Natural killer cell (primary cell): ENCODE data around the gene MSI2. TPM values are rescaled to one million over a fixed set of nuclear protein-coding genes. Genes with fewer than 3 reads are reported as not detected.
A peak's percentile ranks its signal among the peaks of the same experiment; 100 is the strongest.

ENCODE experiments used
- ATAC-seq, 3 donors: fragments of 150-1000 bp in 2 of 3; fragments of 200-7000 bp in 1 of 3; cut with Tn5 transposase; 1 replicate in 1 of 3; 2 replicates in 2 of 3; pipeline ENCODE4 v1.10.0; 2021; ENCODE audit warnings: mild to moderate bottlenecking in 2 of 3, moderate library complexity in 2 of 3
- DNase-seq, 2 donors: peaks; one replicate each; pipeline versions ENCODE4 v3.0.0 to v3.0.0-alpha.2; 2013 to 2021; ENCODE audit warnings: mixed read lengths in 1 of 2
- H3K27ac ChIP-seq: one replicate; pipeline ENCODE4 v1.5.1; 2013; ENCODE audit warnings: mild to moderate bottlenecking, low read length
- H3K27me3 ChIP-seq: one replicate; pipeline ENCODE4 v1.6.1; 2013; ENCODE audit warnings: low read length; ENCODE audit not compliant: control insufficient read depth, insufficient read depth
- H3K36me3 ChIP-seq: one replicate; pipeline ENCODE4 v1.6.1; 2013; ENCODE audit warnings: low read length; ENCODE audit not compliant: control insufficient read depth, insufficient read depth
- H3K4me1 ChIP-seq: one replicate; pipeline ENCODE4 v1.6.1; 2013; ENCODE audit warnings: low read length; ENCODE audit not compliant: control insufficient read depth, insufficient read depth
- H3K4me3 ChIP-seq: one replicate; pipeline ENCODE4 v1.5.1; 2013; ENCODE audit warnings: low read length
- H3K9me3 ChIP-seq: one replicate; pipeline ENCODE4 v1.6.1; 2013; ENCODE audit warnings: low read length; ENCODE audit not compliant: control insufficient read depth, insufficient read depth
- H3K27ac Mint-ChIP-seq, 2 donors: one replicate each; pipeline ENCODE4 v1.8.0; 2022; ENCODE audit warnings: mild to moderate bottlenecking in 2 of 2, mixed read lengths in 2 of 2, moderate library complexity in 1 of 2
- H3K27me3 Mint-ChIP-seq, 2 donors: one replicate each; pipeline ENCODE4 v1.8.0; 2022; ENCODE audit warnings: low read depth in 2 of 2, mixed read lengths in 2 of 2
- H3K36me3 Mint-ChIP-seq: one replicate; pipeline ENCODE4 v1.8.0; 2022; ENCODE audit warnings: mixed read lengths
- H3K4me1 Mint-ChIP-seq, 2 donors: one replicate each; pipeline ENCODE4 v1.8.0; 2022; ENCODE audit warnings: mixed read lengths in 2 of 2
- H3K4me3 Mint-ChIP-seq: one replicate; pipeline ENCODE4 v1.8.0; 2022; ENCODE audit warnings: mild to moderate bottlenecking, moderate library complexity, mixed read lengths
- H3K9me3 Mint-ChIP-seq, 2 donors: one replicate each; pipeline ENCODE4 v1.8.0; 2022; ENCODE audit warnings: mixed read lengths in 2 of 2
- WGBS: methylation state at CpG from one replicate; pipeline ENCODE4 v1.1.7; 2013; ENCODE audit warnings: missing lambda C conversion rate; ENCODE audit not compliant: insufficient coverage; 5-methylcytosine and 5-hydroxymethylcytosine counted together
- intact Hi-C: fragments of 100-400 bp; cut with micrococcal nuclease; formaldehyde crosslinking; loops from one replicate; pipeline ENCODE4 v1.14.2; 2022
- total RNA-seq, 4 donors: library from RNA; stranded (reverse); fragments of 120-200 nt in 1 of 4; gene quantifications; one replicate each; pipeline versions ENCODE4 v1.2.3 to v1.2.4, GENCODE V29; 2013 to 2022
- TF ChIP-seq, protein P1 (sequence below): fragments of 200-600 bp; IDR thresholded peaks from one replicate; pipeline ENCODE4 v1.8.0; 2022; ENCODE audit warnings: antibody characterized with exemption

The MSI2 gene
- total RNA-seq, 3 donors from 2014 or later (not counting 1 experiment from before 2014, with no cell fraction given) = 95.5 to 145 (median 96.8) TPM

DNA sequence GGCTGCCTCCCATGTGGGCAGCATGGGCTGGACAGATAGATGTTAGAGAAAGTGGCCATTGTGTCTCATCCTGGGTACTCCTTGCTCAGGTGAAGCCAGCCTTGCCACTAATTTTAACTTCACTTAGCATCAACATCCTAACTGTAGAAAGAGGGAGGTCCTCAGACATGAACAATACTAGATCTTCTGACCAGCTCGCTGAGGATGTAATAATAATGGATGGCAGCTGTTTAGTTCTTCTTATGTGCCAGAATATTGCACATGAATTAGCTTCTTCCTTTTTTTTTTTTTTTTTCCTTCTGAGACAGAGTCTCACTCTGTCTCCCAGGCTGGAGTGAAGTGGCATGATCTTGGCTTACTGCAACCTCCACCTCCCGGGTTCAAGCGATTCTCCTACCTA is 256.4 kb downstream of the MSI2 start:
- H3K27ac Mint-ChIP-seq = no peak overlapping the region

DNA sequence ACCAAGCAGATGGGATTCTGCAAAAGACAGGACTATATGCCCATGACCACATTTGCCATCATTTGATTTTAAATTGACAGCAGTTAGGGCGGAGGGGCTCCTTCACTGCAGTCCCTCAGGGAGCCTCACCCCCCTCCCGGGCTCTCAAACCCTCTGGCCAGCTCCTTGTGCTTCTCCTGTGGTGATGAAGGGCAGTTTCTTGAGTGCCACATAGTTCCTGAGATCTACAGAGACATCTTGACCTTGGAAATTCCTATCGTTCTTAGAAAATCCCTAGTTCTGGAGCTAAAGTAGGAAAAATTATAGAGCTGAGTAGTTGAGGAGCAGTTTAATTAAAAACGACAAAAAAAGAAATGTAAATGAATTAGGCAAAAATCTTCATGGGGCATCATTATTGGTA is 257.2 kb downstream of the MSI2 start:
- Histone ChIP-seq H3K36me3 (no peaks in the 10 kb centered on the region), H3K27ac (no peak overlapping the region), H3K9me3 (no peaks in the 10 kb centered on the region), H3K4me1 (no peaks in the 10 kb centered on the region), H3K27me3 (no peaks in the 10 kb centered on the region), H3K4me3 (no peak overlapping the region)
- TF ChIP-seq, protein P1, sequence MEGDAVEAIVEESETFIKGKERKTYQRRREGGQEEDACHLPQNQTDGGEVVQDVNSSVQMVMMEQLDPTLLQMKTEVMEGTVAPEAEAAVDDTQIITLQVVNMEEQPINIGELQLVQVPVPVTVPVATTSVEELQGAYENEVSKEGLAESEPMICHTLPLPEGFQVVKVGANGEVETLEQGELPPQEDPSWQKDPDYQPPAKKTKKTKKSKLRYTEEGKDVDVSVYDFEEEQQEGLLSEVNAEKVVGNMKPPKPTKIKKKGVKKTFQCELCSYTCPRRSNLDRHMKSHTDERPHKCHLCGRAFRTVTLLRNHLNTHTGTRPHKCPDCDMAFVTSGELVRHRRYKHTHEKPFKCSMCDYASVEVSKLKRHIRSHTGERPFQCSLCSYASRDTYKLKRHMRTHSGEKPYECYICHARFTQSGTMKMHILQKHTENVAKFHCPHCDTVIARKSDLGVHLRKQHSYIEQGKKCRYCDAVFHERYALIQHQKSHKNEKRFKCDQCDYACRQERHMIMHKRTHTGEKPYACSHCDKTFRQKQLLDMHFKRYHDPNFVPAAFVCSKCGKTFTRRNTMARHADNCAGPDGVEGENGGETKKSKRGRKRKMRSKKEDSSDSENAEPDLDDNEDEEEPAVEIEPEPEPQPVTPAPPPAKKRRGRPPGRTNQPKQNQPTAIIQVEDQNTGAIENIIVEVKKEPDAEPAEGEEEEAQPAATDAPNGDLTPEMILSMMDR = no peak
- ATAC-seq = no peak
- no peaks in the 10 kb centered on the region for H3K9me3 Mint-ChIP-seq
- DNase-seq = no peak
- H3K4me1 Mint-ChIP-seq = peaks cover under 1 to 5% of the 10 kb centered on the region in 2 donors
- WGBS = 90% methylated on average over 4 of the region's 4 CpGs
- no peaks in the 10 kb centered on the region for H3K36me3 Mint-ChIP-seq
- H3K27me3 Mint-ChIP-seq = no peaks in the 10 kb centered on the region
- H3K4me3 Mint-ChIP-seq = no peak overlapping the region
- no peak overlapping the region for H3K27ac Mint-ChIP-seq
- intact Hi-C loops = no loop called here

More for the DNA sequence above, 256.4 kb downstream of the MSI2 start:
- Mint-ChIP-seq H3K27me3 (no peaks in the 10 kb centered on the region), H3K4me3 (no peak overlapping the region), H3K9me3 (no peaks in the 10 kb centered on the region), H3K4me1 (peaks cover 4 to 5% of the 10 kb centered on the region in 2 donors), H3K36me3 (no peaks in the 10 kb centered on the region)
- ATAC-seq = no peak
- H3K4me3 ChIP-seq = no peak overlapping the region
- TF ChIP-seq, protein P1 = no peak
- WGBS = 97% methylated on average over 3 of the region's 3 CpGs
- no peaks in the 10 kb centered on the region for H3K4me1 ChIP-seq
- DNase-seq = no peak
- no peak overlapping the region for H3K27ac ChIP-seq
- H3K9me3 ChIP-seq = no peaks in the 10 kb centered on the region
- intact Hi-C loops = no loop called here
- no peaks in the 10 kb centered on the region for H3K27me3 ChIP-seq
- H3K36me3 ChIP-seq = no peaks in the 10 kb centered on the region

DNA sequence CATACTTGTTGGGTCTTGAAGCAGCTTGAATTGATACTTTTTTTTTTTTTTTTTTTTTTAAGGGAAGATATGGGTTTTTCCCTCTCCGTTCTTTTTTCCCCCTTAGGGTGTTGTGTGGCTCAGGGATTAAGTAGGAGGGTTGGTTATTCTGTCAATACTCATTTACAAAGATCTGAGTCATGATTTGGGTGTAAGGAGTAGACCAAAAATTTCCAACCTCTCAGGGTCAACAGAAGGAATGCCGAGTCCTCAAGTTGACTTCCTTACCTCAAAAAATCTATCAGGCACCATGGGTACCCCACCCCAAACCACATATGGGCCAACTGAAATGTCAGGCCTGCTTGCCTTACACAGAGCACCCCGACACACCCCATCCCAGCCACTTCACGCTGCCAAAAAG is 258.3 kb downstream of the MSI2 start:
- DNase-seq (no peak), ATAC-seq (no peak)
- Histone ChIP-seq H3K9me3 (no peaks in the 10 kb centered on the region), H3K4me3 (no peak overlapping the region), H3K27ac (no peak overlapping the region), H3K36me3 (no peaks in the 10 kb centered on the region), H3K4me1 (no peaks in the 10 kb centered on the region), H3K27me3 (no peaks in the 10 kb centered on the region)
- no peaks in the 10 kb centered on the region for H3K27me3 Mint-ChIP-seq
- no peaks in the 10 kb centered on the region for H3K36me3 Mint-ChIP-seq
- intact Hi-C loops = no loop called here
- no peak overlapping the region for H3K4me3 Mint-ChIP-seq
- H3K9me3 Mint-ChIP-seq = no peaks in the 10 kb centered on the region
- H3K27ac Mint-ChIP-seq = no peak overlapping the region
- 61% methylated on average over 2 of the region's 4 CpGs for WGBS
- TF ChIP-seq, protein P1 = no peak
- H3K4me1 Mint-ChIP-seq = peaks cover 5% of the 10 kb centered on the region in 2 donors

DNA sequence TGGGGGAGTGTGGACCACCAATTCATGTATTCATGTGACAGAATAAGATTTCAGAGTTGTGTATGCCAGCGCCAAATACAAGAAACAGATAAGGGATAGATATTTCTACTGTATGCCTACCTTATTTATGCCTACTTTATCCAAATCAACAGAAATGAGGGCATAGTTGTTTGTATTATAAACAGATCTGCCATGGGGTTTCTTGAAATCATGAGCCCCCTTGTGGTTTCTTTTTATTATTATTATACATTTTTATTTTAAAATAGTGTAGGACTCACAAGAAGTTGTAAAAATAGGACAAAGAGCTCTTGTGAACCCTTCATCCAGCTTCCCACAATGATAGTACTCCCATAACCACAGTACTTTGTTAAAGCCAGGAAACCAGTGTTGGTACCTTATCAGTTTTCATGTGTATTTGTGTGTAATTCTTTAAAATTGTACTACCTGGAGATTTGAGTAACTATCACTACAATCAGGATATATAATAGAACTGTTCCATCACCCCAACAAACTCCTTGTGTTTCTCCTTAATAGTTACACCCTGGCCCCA is 259.4 kb downstream of the MSI2 start:
- no peaks in the 10 kb centered on the region for H3K9me3 Mint-ChIP-seq
- Histone ChIP-seq H3K27me3 (no peaks in the 10 kb centered on the region), H3K27ac (no peak overlapping the region), H3K4me3 (no peak overlapping the region), H3K36me3 (no peaks in the 10 kb centered on the region), H3K9me3 (no peaks in the 10 kb centered on the region), H3K4me1 (no peaks in the 10 kb centered on the region)
- H3K36me3 Mint-ChIP-seq = no peaks in the 10 kb centered on the region
- TF ChIP-seq, protein P1 = peak; percentile 13
- H3K4me3 Mint-ChIP-seq = no peak overlapping the region
- WGBS = no CpG with 5 or more reads among the region's 1 CpG
- DNase-seq (no peak), ATAC-seq (no peak)
- peaks cover 5% of the 10 kb centered on the region in 2 donors for H3K4me1 Mint-ChIP-seq
- intact Hi-C loops = no loop called here
- H3K27ac Mint-ChIP-seq = no peak overlapping the region
- H3K27me3 Mint-ChIP-seq = no peaks in the 10 kb centered on the region
